ENCODE measurements around the gene CCDC74B.

GRCh38 chr2:130186391-130186790, 41.5 kb upstream of the CCDC74B start:
- TF ChIP-seq SIN3A (conservative IDR thresholded peaks at IDR 0.05 in 1 of 2, IDR thresholded peaks at IDR 0.05 in 1 of 2; ENCODE audit: low read depth in 1 of 2, low read length in 2 of 2) (no peak), POLR2A (IDR thresholded peaks at IDR 0.05; ENCODE audit: control extremely low read depth in 1 of 2, low read depth in 2 of 2, low read length in 2 of 2) (no peak), CTCF (IDR thresholded peaks at IDR 0.05; ENCODE audit: control extremely low read depth in 1 of 3, insufficient read depth in 1 of 3, low read depth in 1 of 3, low read length in 3 of 3) (no peak), EZH2 (IDR thresholded peaks at IDR 0.05; ENCODE audit: low read depth, low read length, severe bottlenecking) (no peak), CEBPB (IDR thresholded peaks at IDR 0.05; ENCODE audit: low read depth, low read length) (no peak), POLR2AphosphoS5 (IDR thresholded peaks at IDR 0.05; ENCODE audit: low read depth, low read length) (no peak), BACH1 (IDR thresholded peaks at IDR 0.05; ENCODE audit: low read length) (no peak), SRF (IDR thresholded peaks at IDR 0.05; ENCODE audit: low read depth, low read length) (no peak), YY1 (IDR thresholded peaks at IDR 0.05; ENCODE audit: low read depth, low read length) (no peak), GTF2F1 (IDR thresholded peaks at IDR 0.05; ENCODE audit: borderline replicate concordance, low read depth, low read length) (no peak), ZNF274 (IDR thresholded peaks at IDR 0.05; ENCODE audit: borderline replicate concordance, extremely low read depth, low read length) (no peak)

Measured in H1 (cell line).